Activated CD4-positive, CD25-positive, alpha-beta regulatory T cell (primary cell): Measurements from ENCODE around the gene MFRP.

Source experiments
- DNase-seq, 4 experiments: peaks; one replicate each; lab custom pipeline; 2025; lab: John Stamatoyannopoulos, UW

MFRP gene

GRCh38 chr11:119359365-119360214 lies 13.1 kb upstream of the MFRP start:
- no peak for DNase-seq

- no peak for DNase-seq
These were observed 10.6 kb upstream of the MFRP start for GRCh38 chr11:119357074-119357473.

DNA sequence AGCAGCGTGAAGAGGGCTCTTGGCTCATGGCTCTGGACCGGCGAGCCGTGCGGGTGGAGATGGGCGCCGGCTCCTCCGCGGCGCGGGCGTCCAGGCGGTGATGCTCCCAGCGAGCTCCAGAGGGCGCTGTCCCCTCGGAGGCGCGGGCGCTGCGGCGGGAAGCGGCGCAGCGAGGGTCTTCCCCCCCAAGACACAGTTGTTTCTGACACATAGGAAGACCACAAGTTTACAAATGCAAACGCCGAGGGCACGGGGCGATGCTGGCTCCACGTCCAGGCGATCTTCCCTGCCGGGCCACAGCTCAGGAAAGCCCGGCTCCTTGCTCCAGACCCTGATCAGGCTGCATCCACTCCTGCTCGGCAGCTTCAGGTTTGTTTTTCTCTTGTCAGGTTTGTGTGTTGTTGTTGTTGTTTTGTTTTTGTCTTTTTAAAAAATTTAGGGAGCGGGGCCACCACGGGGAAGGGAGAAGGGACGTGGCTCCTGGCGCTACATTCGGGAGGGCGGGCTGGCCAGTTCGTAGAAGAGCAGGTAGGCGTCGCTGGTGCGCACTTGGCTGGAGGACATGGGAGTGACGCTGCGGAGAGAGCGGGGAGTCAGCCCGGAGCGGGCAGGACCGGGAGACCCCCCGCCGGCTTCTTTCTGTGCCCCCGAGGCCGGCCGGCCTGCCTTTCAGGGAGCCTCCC lies 10.0 kb upstream of the MFRP start:
- peak; percentile 40 to 48 (median 44) for DNase-seq

- no peak for DNase-seq
These were observed 8.8 kb upstream of the MFRP start for GRCh38 chr11:119355091-119355843.

DNA sequence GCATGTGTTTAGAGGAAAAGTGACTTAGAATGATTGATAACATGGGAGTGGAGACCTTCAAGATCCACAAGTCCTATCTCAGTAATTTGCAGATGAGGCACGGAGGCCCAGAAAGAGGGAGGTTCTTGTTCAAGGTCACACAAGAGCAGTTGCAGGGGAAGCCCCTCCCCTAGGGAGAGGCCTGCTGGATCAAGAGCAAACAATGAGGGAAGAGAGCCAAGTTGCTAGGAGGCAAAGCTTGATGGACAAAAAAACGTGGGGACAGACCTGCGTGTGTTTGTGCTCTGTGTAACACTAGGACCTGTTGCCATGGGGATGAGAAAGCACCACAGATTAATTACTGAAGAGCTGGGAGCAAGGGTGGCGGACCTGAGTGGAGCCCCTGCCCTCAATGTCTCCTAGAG lies 6.4 kb upstream of the MFRP start:
- no peak for DNase-seq

DNA sequence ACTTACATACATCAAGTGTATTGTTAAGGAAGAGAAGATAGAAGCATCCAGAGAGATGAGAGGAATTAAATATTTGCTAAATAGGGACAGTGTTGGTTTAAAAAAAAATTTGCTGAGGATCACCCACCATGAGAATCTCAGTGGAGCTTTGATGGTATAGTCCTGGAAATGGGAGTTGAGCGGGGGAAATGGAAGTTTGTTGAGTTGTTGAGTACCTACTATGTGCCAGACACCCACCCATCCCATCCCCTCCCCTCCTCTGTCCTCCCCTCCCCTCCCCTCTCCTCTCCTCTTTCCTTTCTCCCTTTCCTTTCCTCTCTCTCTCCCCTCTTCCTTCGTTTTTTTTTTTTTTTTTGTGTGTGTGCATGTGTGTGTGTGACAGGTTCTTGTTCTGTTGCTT lies 4.7 kb upstream of the MFRP start:
- no peak for DNase-seq

DNA sequence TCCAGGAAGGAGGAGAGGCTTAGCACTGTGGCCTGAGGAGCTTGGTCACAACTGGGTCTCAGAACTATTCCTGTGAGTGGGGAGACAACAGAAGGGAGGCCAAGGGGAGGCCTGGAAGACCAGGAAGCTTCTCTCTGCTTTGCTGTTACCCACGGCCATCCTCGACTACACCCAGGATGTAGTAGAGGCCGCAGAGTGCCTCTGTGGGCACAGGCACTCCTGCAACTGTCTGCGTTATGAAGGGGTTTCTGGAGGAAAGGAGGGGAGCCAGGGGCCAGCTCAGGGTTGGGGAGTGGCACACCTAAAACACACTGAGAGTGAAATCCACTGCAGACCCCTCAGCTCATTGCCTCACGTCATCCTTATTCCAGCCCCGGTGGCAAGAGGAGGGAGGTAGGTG lies 3.8 kb upstream of the MFRP start:
- no peak for DNase-seq

GRCh38 chr11:119347940-119348605 lies 1.6 kb upstream of the MFRP start:
- DNase-seq: no peak

DNA sequence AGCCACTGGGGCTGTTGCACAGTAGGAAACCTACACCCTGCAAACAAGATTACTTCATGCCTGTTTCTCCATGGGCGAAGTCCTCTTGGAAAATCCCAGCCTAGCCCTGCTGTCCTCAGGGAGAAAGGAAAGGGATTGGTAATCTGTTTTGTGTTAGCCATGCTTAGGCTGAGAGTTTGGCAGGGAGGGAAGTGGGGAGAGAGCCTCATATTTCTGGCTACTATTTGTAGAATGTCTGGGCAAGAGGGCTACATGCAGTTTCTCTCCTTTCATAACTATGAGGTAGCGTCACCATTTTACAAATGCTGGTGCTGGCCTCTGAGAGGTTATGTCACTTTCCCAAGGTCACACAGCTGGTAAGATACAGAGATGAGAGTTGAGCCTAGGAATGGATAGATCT lies 737 bp upstream of the MFRP start:
- no peak for DNase-seq

DNA sequence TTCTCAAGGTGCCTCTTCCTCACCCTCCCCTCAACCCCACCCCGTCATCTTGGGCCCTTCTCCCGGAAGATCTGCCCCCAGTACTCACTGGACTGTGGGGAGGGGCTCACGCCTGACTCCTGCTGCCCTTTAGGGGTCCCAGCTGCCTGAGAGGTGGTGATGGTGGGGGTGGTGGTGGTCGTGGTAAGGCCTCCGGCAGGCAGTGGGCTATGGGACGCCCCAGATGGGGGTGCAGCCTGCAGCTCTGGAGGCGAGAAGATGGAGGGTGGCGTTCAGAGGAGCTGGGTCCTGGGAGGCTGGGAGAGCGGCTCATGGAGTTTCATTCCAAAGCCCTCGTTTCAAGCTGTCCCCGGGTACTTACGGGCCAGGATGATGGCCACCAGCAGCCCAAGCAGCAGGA lies 820 bp downstream of the MFRP start:
- no peak for DNase-seq

GRCh38 chr11:119344291-119345010 lies 2.1 kb downstream of the MFRP start:
- no peak for DNase-seq

DNA sequence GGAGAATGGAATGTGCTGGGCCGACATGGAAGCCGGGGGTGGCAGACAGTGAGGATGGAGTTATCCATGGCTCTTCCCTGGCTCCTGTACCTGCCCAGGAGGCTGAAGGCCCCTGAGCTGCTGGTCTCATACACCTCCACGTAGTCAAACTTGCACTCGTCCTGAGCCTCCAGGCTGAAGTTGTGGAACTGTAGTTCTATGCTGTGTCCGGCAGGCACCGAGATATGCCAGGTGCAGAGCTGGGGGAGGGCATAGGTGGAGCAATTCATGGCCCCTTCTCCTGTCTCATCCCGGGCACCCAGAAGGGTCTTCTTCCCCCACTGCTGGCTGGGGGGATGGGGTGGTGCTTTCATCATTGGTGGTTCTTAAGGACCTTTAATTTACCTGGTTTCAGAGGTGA lies 2.8 kb downstream of the MFRP start:
- no peak for DNase-seq

GRCh38 chr11:119342362-119343130 lies 4.0 kb downstream of the MFRP start:
- DNase-seq: no peak

DNA sequence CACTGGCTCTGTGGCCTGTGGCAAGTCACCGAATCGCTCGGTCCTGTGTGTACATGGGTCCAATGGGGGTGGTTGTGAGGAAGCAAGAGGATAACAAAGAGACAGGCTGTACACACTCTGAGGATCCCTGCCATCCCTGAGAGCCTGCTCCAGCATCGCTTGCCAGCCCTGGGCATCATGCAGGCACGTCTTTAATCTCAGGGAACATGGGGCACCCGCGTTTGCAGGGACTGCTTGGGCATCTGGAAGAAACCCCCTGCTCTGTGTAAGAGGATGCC lies 4.5 kb downstream of the MFRP start:
- DNase-seq: no peak

DNA sequence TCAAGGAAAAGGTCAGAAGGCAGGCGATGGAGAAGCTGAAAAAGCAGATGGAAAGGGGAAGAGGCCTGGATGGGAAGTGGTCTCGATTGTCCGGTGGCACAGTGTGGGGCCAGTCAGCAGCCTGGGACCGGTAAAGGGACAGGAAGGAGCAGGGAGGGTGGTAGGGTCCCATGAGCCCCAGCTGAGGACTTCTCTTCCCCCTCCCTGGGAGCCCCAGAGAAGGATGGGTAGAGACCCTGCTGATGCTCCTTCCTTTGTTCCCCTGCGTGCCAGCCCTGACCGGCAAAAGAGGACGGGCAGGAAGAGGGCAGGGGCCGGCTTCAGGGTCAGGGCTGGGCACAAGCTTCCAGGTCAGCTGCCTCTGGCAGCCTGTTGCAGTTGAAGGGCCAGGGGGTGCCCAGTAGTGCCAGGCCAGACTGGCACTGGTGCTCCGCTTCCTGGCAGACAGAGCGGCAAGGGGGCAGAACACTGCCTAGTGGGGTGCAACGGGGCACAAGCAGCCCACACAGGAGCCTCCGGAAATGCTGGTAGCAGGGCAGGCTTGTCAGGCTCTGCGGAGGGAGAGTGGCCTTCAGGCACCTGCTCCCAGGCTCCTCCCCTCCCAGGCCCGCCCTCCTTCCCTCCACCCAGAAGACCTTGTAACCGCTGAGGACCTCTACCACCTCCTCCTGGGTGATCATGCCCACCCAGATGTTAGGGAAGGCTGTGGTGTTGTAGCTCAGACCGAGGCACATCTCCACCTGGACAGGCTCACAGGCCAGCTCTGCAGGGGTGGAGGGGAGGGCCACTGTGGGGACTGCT lies 5.1 kb downstream of the MFRP start:
- DNase-seq: no peak

- no peak for DNase-seq
These were observed 5.9 kb downstream of the MFRP start, which contains the start of gene C1QTNF5 for GRCh38 chr11:119340335-119341221. Gene C1QTNF5 (minus strand): TSS chr11:119340883. CDS start chr11:119340397, 486 bp downstream.

DNA sequence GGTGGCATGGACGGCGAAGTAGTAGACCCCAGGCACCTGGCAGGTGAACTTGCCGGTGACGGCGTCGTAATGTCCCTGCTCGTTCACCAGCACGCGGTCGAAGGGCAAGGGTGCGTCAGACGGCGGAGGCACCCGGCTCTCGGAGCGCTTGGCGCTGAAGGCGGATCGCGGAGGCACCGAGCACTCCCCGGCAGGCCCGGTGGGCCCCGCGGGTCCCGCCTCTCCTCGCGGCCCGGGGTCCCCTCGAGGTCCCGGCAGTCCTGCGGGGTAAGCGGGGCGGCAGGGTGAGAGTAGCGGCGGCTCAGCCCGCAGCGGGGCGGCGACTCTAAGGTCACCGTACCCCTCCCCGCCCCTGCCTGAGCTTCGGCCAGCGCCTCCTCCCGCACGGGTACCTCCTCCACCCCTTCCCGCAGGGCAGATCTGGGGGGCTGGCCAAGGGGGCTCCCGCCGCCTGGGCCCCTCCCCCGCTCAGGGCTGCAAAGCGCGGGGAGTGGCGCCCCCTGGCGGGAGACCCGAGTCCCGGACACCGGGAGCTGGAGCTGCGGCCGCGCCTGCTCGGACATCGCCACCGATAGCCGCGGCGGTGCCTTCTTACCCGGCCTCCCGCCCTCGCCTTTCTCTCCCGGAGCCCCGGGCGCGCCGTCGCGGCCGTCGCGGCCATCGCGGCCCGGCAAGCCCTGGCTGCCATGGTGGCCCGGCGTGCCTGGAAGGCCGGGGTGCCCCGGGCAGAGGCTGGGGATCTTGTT lies 6.7 kb downstream of the MFRP start:
- DNase-seq: peak in 1 of 4 experiments; percentile 32

- no peak for DNase-seq
These were observed 7.4 kb downstream of the MFRP start for GRCh38 chr11:119338965-119339588.
